Pons (tissue), 1 donor: ENCODE measurements around the gene ANKRD36B.
"Not testable (repeated sequence)": the region's sequence is repeated elsewhere in the genome, so short reads cannot be mapped to it uniquely, and the experiment has no call there.

Source experiments
- DNase-seq: peaks from one replicate; pipeline ENCODE4 v3.0.0-alpha.2; 2016; ENCODE audit warnings: low spot score

The ANKRD36B gene

GRCh38 chr2:97589598-97590510 lies at the start of gene ANKRD36B:
ANKRD36B (minus strand) TSS chr2:97589877; CDS start chr2:97589685, 192 bp downstream.
- DNase-seq, result not testable (repeated sequence)

GRCh38 chr2:97626049-97626430 lies 36.4 kb upstream of the ANKRD36B start:
- not testable (repeated sequence) for DNase-seq

GRCh38 chr2:97625354-97626048 lies 35.8 kb upstream of the ANKRD36B start:
- DNase-seq, result not testable (repeated sequence)

GRCh38 chr2:97622976-97623375 lies 33.3 kb upstream of the ANKRD36B start:
- not testable (repeated sequence) for DNase-seq

- DNase-seq, result not testable (repeated sequence)
These were observed 30.8 kb upstream of the ANKRD36B start for GRCh38 chr2:97620492-97620891.

GRCh38 chr2:97618939-97619827 lies 29.5 kb upstream of the ANKRD36B start:
- peak; percentile 12 for DNase-seq

GRCh38 chr2:97617911-97618310 lies 28.2 kb upstream of the ANKRD36B start:
- DNase-seq, result no peak

GRCh38 chr2:97615746-97616145 lies 26.1 kb upstream of the ANKRD36B start:
- DNase-seq, result not testable (repeated sequence)

GRCh38 chr2:97611895-97612294 lies 22.2 kb upstream of the ANKRD36B start:
- not testable (repeated sequence) for DNase-seq

GRCh38 chr2:97608745-97609144 lies 19.1 kb upstream of the ANKRD36B start:
- DNase-seq, result not testable (repeated sequence)

GRCh38 chr2:97605524-97606339 lies 16.1 kb upstream of the ANKRD36B start:
- not testable (repeated sequence) for DNase-seq

- DNase-seq, result not testable (repeated sequence)
These were observed 15.4 kb upstream of the ANKRD36B start for GRCh38 chr2:97605109-97605508.

- DNase-seq, result not testable (repeated sequence)
These were observed 11.9 kb upstream of the ANKRD36B start for GRCh38 chr2:97601537-97601936.

- DNase-seq, result not testable (repeated sequence)
These were observed 6.5 kb upstream of the ANKRD36B start for GRCh38 chr2:97596180-97596579.

- DNase-seq, result not testable (repeated sequence)
These were observed 3.8 kb upstream of the ANKRD36B start for GRCh38 chr2:97593520-97593919.

- peak; percentile 96 for DNase-seq
These were observed 1.1 kb upstream of the ANKRD36B start for GRCh38 chr2:97590515-97591394.

- not testable (repeated sequence) for DNase-seq
These were observed 450 bp downstream of the ANKRD36B start for GRCh38 chr2:97589257-97589597.

GRCh38 chr2:97565674-97566073 lies 24.0 kb downstream of the ANKRD36B start:
- DNase-seq, result not testable (repeated sequence)

GRCh38 chr2:97552406-97552805 lies 37.3 kb downstream of the ANKRD36B start:
- DNase-seq, result not testable (repeated sequence)

- DNase-seq, result not testable (repeated sequence)
These were observed 39.2 kb downstream of the ANKRD36B start for GRCh38 chr2:97550498-97550897.
